ENCODE data around the gene TMEM108. TPM values are rescaled to one million over a fixed set of nuclear protein-coding genes. Genes with fewer than 3 reads are reported as not detected.

Gene TMEM108
- total and polyA plus RNA-seq, 2 donors (not counting 1 experiment from before 2014, with no cell fraction given): 0.10 to 0.17 TPM

- Histone ChIP-seq H2AFZ (ENCODE audit: low read length) (no peak overlapping the region), H3K27me3 (ENCODE audit: control insufficient read depth, insufficient read depth, low read length) (no peaks in the 10 kb centered on the region), H3K9ac (ENCODE audit: insufficient read depth, low read length) (no peak overlapping the region), H3K4me1 (ENCODE audit: control insufficient read depth, extremely low read depth, insufficient read depth, low read length) (no peaks in the 10 kb centered on the region), H3K9me3 (ENCODE audit: control insufficient read depth, insufficient read depth, low read depth, low read length) (no peaks in the 10 kb centered on the region), H3K27ac (ENCODE audit: insufficient read depth, low read length) (no peak overlapping the region), H4K20me1 (ENCODE audit: control insufficient read depth, extremely low read depth, insufficient read depth, low read length) (no peaks in the 10 kb centered on the region), H3K36me3 (ENCODE audit: control insufficient read depth, insufficient read depth, low read length) (no peaks in the 10 kb centered on the region), H3K4me2 (ENCODE audit: extremely low read depth, insufficient read depth, low read length) (no peak overlapping the region), H3K79me2 (ENCODE audit: control insufficient read depth, insufficient read depth, low read length) (no peaks in the 10 kb centered on the region), H3K4me3 (replicated peaks in 1 of 4; ENCODE audit: control extremely low read depth in 1 of 4, insufficient read depth in 1 of 4, low read depth in 3 of 4, low read length in 4 of 4) (no peak overlapping the region)
- no peak for DNase-seq (ENCODE audit: low read depth in 2 of 2)
- TF ChIP-seq EZH2 (IDR thresholded peaks at IDR 0.05; ENCODE audit: low read length, missing control alignments): no peak
- no peak for TF ChIP-seq CTCF (conservative IDR thresholded peaks at IDR 0.05 in 1 of 2, IDR thresholded peaks at IDR 0.05 in 1 of 2; ENCODE audit: low read depth in 1 of 2, low read length in 2 of 2)
These were observed 120.5 kb downstream of the TMEM108 start for GRCh38 chr3:133158686-133159085.

- Histone ChIP-seq H3K4me3 (replicated peaks in 1 of 4; ENCODE audit: control extremely low read depth in 1 of 4, insufficient read depth in 1 of 4, low read depth in 3 of 4, low read length in 4 of 4) (no peak overlapping the region), H2AFZ (ENCODE audit: low read length) (no peak overlapping the region), H3K79me2 (ENCODE audit: control insufficient read depth, insufficient read depth, low read length) (no peaks in the 10 kb centered on the region), H3K4me1 (ENCODE audit: control insufficient read depth, extremely low read depth, insufficient read depth, low read length) (no peaks in the 10 kb centered on the region), H4K20me1 (ENCODE audit: control insufficient read depth, extremely low read depth, insufficient read depth, low read length) (no peaks in the 10 kb centered on the region), H3K36me3 (ENCODE audit: control insufficient read depth, insufficient read depth, low read length) (no peaks in the 10 kb centered on the region), H3K27ac (ENCODE audit: insufficient read depth, low read length) (no peak overlapping the region), H3K9ac (ENCODE audit: insufficient read depth, low read length) (no peak overlapping the region), H3K9me3 (ENCODE audit: control insufficient read depth, insufficient read depth, low read depth, low read length) (no peaks in the 10 kb centered on the region), H3K27me3 (ENCODE audit: control insufficient read depth, insufficient read depth, low read length) (no peaks in the 10 kb centered on the region), H3K4me2 (ENCODE audit: extremely low read depth, insufficient read depth, low read length) (no peak overlapping the region)
- DNase-seq (ENCODE audit: low read depth in 2 of 2): no peak
- TF ChIP-seq CTCF (conservative IDR thresholded peaks at IDR 0.05 in 1 of 2, IDR thresholded peaks at IDR 0.05 in 1 of 2; ENCODE audit: low read depth in 1 of 2, low read length in 2 of 2) (no peak), EZH2 (IDR thresholded peaks at IDR 0.05; ENCODE audit: low read length, missing control alignments) (no peak)
These were observed 121.6 kb downstream of the TMEM108 start for GRCh38 chr3:133159498-133160475.

GRCh38 chr3:133161656-133162055 is 123.5 kb downstream of the TMEM108 start:
- no peak for DNase-seq (ENCODE audit: low read depth in 2 of 2)
- no peaks in the 10 kb centered on the region for H3K79me2 ChIP-seq (ENCODE audit: control insufficient read depth, insufficient read depth, low read length)
- no peaks in the 10 kb centered on the region for H3K27me3 ChIP-seq (ENCODE audit: control insufficient read depth, insufficient read depth, low read length)
- no peak overlapping the region for H3K4me2 ChIP-seq (ENCODE audit: extremely low read depth, insufficient read depth, low read length)
- H3K9me3 ChIP-seq (ENCODE audit: control insufficient read depth, insufficient read depth, low read depth, low read length): no peaks in the 10 kb centered on the region
- no peak for TF ChIP-seq CTCF (conservative IDR thresholded peaks at IDR 0.05 in 1 of 2, IDR thresholded peaks at IDR 0.05 in 1 of 2; ENCODE audit: low read depth in 1 of 2, low read length in 2 of 2)
- TF ChIP-seq EZH2 (IDR thresholded peaks at IDR 0.05; ENCODE audit: low read length, missing control alignments): no peak
- no peak overlapping the region for H3K9ac ChIP-seq (ENCODE audit: insufficient read depth, low read length)
- no peak overlapping the region for H3K4me3 ChIP-seq (replicated peaks in 1 of 4; ENCODE audit: control extremely low read depth in 1 of 4, insufficient read depth in 1 of 4, low read depth in 3 of 4, low read length in 4 of 4)
- H4K20me1 ChIP-seq (ENCODE audit: control insufficient read depth, extremely low read depth, insufficient read depth, low read length): no peaks in the 10 kb centered on the region
- H3K27ac ChIP-seq (ENCODE audit: insufficient read depth, low read length): no peak overlapping the region
- no peaks in the 10 kb centered on the region for H3K4me1 ChIP-seq (ENCODE audit: control insufficient read depth, extremely low read depth, insufficient read depth, low read length)
- no peaks in the 10 kb centered on the region for H3K36me3 ChIP-seq (ENCODE audit: control insufficient read depth, insufficient read depth, low read length)
- H2AFZ ChIP-seq (ENCODE audit: low read length): no peak overlapping the region
